Hypothalamus (tissue), 51 donors: ENCODE measurements around the gene SLX4IP.
"Not testable (repeated sequence)": the region's sequence is repeated elsewhere in the genome, so short reads cannot be mapped to it uniquely, and the experiment has no call there.

Experiments
- DNase-seq, 51 donors: peaks; one replicate each; lab custom pipeline; 2025; lab: John Stamatoyannopoulos, UW

The SLX4IP gene

DNA sequence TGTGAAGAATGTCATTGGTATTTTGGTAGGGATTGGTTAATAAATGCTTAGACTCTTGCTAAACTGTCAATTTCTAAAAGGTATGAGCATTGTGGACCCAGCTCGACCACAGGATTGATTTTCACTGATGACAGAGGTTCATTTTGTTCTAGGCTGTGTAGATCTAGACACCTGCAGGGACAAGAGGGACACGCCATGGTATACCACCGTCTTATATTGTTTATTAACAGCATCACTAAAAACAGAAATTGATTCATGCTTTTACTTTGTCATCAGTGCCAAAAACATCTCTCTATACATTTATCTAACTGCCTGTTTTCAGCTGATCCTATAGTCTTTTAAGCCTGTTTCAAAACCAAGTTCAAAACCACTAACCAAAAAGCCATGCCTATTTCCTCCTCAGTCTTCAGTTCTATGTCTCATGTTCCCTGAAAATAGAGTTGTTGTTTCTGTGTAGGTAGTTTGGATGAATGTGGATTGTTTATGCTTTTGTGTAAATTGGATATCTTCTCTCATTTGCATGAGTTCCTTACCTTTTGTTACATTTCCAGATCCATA is 128.9 kb downstream of the SLX4IP start:
- DNase-seq, result no peak

- DNase-seq, result no peak
Observed at GRCh38 chr20:10565191-10565921, 130.3 kb downstream of the SLX4IP start.

DNA sequence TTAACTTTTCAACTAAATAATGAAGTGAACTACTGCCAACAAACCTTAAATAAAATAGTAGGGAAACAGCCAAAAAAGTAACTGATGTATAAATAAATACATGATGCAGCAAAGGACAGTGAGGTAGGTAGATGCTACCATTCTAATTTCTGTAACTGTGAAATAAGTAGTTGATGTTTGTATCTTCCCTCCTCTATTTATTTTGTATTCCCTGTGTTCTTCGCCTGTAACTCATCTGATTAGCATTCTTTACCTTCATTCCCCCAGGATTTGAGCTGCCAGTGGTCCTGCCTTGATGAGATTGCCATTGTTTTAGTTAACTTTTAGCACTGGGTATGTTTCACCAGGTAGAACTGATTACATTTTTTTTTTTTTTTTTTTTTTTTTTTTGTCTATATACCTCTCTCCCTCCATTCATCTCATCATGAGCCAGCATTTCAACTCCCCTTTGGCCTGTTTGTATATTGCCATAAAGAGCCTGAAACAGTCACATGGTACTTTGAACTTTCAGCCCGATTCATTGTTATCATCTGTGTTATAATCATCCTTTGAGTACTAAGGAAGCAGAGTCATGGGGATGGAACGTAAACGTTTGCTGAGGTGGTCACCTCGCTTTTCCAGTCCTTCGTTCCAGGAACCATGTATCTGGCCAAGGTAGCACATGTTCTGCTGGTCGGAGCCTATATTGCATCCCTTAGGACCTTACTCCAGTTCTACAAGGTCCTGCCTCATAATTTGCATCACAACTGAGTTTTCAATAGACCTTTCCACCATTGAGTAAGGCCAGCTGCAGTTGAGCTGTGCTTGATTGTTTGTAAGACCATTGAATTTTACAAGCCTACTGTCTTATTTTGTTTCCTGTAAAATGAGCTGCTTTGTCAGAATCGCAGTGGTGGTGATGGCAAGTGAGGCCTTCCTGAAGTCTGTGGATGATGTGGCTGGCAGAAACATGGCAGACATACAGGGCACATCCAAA is 131.1 kb downstream of the SLX4IP start:
- DNase-seq, result no peak

GRCh38 chr20:10568032-10568431 is 132.9 kb downstream of the SLX4IP start:
- no peak for DNase-seq

GRCh38 chr20:10571313-10571815 is 136.3 kb downstream of the SLX4IP start:
- DNase-seq, result no peak

GRCh38 chr20:10572853-10573252 is 137.7 kb downstream of the SLX4IP start:
- no peak for DNase-seq

DNA sequence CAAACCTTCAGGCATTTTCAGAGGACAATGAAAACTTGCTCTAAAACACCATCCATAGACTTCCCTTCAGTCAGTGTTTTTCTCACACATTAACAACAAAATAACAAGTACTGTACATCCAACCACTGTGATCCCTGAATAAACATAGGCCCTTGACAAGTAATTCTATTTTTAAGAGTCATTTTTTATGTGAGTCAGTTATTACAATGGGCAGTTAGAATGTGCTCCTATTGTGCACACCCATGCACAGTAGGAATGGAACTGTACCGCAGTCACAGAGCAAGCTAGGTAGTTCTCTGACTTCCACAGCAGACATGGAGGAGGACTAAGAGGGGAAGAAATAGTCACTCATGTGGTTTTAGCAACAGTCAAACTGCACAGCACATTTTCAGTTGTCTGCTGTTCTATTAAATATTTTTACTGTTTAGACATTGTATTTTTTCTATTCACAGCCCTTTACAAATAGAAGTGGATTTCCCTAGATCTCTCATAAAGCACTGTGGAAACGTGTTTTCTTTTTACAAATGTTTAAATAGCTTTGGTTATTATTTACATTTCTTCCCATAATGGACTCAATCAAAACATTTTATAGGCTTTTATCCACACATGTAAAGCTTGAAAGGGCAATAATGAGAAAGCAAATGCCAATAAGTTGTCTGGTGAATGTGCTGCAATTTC is 138.3 kb downstream of the SLX4IP start:
- no peak for DNase-seq

DNA sequence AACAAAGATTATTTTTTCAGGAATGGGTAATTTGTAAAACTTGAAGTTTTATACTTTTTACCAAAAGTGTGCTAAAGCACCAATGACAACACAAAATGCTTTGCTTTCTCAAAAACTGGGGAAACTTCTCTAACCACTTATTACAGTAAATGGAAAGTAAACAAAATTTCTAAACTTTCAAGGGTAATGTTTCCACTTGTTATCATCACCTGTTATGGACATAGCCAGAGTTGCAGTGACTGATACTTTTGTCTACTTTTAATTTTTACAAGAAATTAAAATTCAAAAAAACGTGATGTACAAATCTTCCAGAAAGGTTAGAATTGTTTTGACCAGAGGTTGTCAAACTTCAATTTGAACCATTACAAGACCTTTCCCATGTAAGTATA is 138.8 kb downstream of the SLX4IP start:
- no peak for DNase-seq

DNA sequence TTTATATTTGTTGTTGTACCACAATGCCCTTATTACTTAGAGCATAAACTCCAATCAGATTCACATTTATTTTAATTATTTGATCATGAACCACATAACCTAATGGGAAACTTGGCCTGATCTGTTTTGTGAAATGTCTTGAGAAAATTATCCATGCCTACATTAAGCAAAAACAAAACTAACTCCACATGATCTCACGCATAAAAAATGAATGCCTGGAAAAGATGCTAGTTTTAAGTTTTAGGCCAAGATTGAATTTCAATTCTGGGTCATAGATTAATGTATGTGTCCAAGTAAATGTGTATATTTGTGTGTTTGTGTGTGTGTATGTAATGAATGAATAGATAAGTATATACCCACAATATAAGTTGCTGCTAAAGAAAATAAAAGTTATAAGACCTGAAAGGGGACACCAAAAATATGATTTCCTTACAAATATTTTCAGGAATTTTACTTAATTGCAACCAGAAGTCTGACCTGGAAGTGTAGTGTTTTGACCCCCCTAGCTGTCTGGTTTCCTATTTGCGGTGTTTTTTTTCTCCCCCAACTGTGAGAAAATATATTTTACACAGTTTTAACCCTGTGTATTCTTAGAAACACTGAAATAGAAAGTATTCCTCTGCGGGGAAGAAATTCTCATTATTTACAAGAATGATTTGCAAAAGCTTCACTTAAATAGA is 141.4 kb downstream of the SLX4IP start:
- DNase-seq, result no peak

DNA sequence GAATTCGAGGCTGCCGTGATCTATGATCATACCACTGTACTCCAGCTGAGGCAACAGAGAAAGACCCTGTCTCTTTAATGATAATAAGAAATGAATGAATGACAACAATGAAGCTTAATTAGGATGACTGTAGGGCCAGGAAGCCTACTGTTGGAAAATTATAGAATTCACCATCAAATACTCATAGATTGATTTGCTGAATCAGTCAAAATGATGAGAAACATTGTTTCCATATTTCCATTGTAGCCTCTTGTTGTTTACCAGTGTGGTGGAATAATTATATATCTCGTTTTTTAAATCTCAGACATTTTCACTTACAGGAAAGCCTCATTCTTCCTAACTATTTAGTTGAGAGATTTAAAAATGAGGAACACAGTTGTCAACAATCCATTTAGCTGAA is 142.5 kb downstream of the SLX4IP start:
- no peak for DNase-seq

DNA sequence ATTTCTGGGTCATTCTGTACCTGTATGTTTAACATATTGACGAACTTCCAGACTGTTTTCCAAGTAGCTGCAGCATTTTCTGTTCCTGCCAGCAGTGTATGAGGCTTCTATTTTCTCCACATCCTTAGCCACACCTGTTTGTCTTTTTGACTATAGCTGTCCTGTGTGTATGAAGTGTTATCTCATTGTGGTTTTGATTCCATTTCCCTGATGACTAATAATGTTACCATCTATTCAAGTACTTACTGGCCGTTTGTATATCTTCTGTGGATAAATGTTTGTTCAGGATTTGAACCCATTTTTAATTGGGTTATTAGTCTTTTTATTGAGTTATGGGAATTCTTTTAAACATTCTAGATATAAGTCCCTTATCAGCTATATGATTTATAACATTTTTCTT is 143.5 kb downstream of the SLX4IP start:
- no peak for DNase-seq

GRCh38 chr20:10579942-10580341 is 144.8 kb downstream of the SLX4IP start:
- no peak for DNase-seq

- no peak for DNase-seq
Observed at GRCh38 chr20:10580700-10581099, 145.6 kb downstream of the SLX4IP start.

- DNase-seq, result no peak
Observed at GRCh38 chr20:10581823-10582222, 146.7 kb downstream of the SLX4IP start.

DNA sequence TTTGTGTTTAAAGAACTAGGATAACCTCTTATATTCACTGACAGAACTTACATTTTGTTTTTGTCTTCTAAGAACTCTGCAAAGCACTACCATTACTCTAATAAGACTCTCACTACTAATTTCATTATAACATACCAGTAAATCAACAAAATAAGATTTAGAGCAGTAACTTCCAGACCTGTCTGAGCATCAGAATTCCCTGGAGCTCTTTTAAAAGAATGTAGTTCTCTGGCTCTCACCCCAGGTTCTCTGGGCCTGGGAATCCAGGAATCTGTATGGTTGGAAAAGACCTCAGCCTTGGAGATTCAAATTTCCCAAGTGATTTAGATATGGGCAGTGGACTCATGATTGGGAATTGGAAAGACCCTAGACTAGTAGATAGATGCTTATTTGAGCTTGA is 149.3 kb downstream of the SLX4IP start:
- DNase-seq, result no peak

GRCh38 chr20:10585308-10585707 is 150.2 kb downstream of the SLX4IP start:
- DNase-seq, result no peak

GRCh38 chr20:10586296-10586695 is 151.2 kb downstream of the SLX4IP start:
- no peak for DNase-seq

- not testable (repeated sequence) for DNase-seq
Observed at GRCh38 chr20:10590446-10590845, 155.3 kb downstream of the SLX4IP start.

GRCh38 chr20:10590950-10591671 is 156.0 kb downstream of the SLX4IP start:
- DNase-seq, result no peak
